ENCODE measurements around the gene MSANTD7. TPM values are rescaled to one million over a fixed set of nuclear protein-coding genes. Genes with fewer than 3 reads are reported as not detected.
"Not testable (repeated sequence)": the region's sequence is repeated elsewhere in the genome, so short reads cannot be mapped to it uniquely, and the experiment has no call there.

MSANTD7 gene
- total RNA-seq, 4 donors from 2014 or later, result 7.5 to 18.0 (median 11.9) TPM

GRCh38 chr10:14810969-14811953 lies 26.8 kb upstream of the MSANTD7 start:
- ATAC-seq (ENCODE audit: low FRiP score) (no peak), DNase-seq (ENCODE audit: low spot score) (no peak)
- TF ChIP-seq CTCF (IDR thresholded peaks at IDR 0.05), result no peak

DNA sequence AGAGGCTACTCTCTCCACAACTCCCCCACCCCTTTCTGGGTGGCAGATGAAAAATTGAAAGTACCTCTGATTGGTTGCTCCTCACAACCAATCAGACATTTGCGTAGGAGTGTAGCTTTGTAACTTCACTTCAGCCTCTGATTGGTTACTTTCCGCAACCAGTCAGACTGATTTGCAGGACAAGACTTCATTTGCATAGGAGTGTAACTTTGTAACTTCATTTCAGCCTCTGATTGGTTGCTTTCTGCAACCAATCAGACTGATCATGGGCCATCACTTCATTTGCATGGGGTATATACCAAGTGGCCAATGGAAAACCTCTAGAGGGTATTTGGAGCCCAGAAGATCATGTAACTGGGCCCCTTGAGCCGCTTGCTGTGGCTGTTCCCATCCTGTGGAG lies 25.8 kb upstream of the MSANTD7 start:
- ATAC-seq (ENCODE audit: low FRiP score), result no peak
- no peak for TF ChIP-seq CTCF (IDR thresholded peaks at IDR 0.05)
- DNase-seq (ENCODE audit: low spot score), result no peak

DNA sequence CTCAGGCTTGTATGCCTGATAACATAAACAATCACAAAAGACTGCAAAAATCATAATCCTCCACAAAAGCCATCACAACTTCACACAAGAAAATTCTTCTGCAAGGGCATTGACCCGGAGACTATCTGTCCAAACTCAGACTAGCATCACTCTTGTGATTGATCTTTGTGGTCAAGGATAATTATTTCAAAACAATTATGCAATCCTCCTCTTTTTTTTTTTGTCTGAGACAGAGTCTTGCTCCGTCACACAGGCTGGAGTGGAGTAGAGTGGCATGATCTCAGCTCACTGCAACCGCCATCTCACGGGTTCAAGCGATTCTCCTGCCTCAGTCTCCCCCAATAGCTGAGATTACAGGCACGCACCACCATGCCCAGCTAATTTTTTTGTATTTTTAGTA lies 22.4 kb upstream of the MSANTD7 start:
- no peak for ATAC-seq (ENCODE audit: low FRiP score)
- no peak for DNase-seq (ENCODE audit: low spot score)
- TF ChIP-seq CTCF (IDR thresholded peaks at IDR 0.05), result no peak

DNA sequence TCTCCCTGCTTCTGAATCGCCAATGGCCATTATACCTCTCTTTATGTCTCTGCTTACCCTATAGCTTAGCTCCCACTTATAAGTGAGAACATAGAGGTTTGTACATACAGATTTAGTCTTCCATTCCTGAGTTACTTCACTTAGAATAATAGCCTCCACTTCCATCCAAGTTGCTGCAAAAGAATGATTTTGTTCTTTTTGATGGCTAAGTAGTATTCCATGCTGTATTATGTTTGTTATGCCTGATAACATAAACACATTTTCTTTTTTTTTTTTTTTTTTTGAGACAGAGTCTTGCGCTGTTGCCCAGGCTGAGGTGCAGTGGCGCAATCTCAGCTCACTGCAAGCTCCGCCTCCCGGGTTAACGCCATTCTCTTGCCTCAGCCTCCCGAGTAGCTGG lies 21.4 kb upstream of the MSANTD7 start:
- not testable (repeated sequence) for ATAC-seq (ENCODE audit: low FRiP score); DNase-seq (ENCODE audit: low spot score)

- TF ChIP-seq CTCF (IDR thresholded peaks at IDR 0.05), result no peak
- ATAC-seq (ENCODE audit: low FRiP score), result peak; percentile 88
- no peak for DNase-seq (ENCODE audit: low spot score)
These were observed 17.9 kb upstream of the MSANTD7 start for GRCh38 chr10:14820010-14820774.

- DNase-seq (ENCODE audit: low spot score), result no peak
- no peak for TF ChIP-seq CTCF (IDR thresholded peaks at IDR 0.05)
- no peak for ATAC-seq (ENCODE audit: low FRiP score)
These were observed 17.3 kb upstream of the MSANTD7 start for GRCh38 chr10:14820775-14821154.

DNA sequence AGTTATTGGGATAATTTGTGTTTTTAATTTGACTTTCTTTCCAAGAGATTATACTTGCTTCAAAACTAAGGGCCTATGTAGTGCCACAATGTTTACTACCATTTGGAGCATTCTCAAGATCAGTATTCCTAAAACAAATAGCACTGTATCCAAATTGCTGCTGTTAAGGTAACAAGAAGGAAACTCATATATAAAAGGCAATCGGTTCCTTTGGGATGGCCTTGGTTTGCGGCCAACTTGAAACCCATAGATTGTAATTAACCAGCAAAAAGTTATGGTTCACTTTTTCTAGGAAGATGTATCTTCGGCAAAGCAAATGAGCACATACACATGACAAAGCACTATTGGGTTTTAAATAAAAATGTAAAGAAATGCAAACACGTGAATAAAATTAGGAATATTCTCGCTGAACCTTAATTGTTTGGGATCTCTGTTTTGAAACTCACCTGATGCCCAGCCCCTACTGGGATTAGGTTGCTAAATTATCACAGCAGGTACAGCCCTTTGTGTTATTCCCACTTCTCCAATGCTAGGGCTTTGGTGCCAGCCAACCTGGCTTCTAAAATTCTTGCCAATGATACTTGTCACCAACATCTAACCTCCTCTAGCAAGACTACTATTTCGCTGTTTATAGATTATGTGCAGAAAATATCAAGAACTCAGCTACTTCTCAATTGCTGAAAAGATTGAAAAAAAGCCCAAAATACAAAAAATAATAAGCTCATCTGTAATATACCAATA lies 16.3 kb upstream of the MSANTD7 start:
- ATAC-seq (ENCODE audit: low FRiP score) (no peak), DNase-seq (ENCODE audit: low spot score) (no peak)
- no peak for TF ChIP-seq CTCF (IDR thresholded peaks at IDR 0.05)
